PFSK-1 (cell line): ENCODE measurements around the gene NRXN3.

Experiments used
- POLR2AphosphoS5 ChIP-seq: IDR thresholded peaks from 2 replicates; pipeline ENCODE4 v1.6.1; 2012; ENCODE audit warnings: low read depth, mild to moderate bottlenecking, control low read depth, low read length, moderate library complexity
- SIN3A ChIP-seq: IDR thresholded peaks from 2 replicates; pipeline ENCODE4 v1.6.1; 2012; ENCODE audit warnings: mild to moderate bottlenecking, low read length, moderate library complexity, borderline replicate concordance; ENCODE audit not compliant: insufficient read depth
- TAF1 ChIP-seq: IDR thresholded peaks from 2 replicates; pipeline ENCODE4 v1.6.1; 2012; ENCODE audit warnings: low read length, control low read depth, borderline replicate concordance; ENCODE audit not compliant: insufficient read depth
- TF ChIP-seq, protein P1 (sequence below), 2 experiments: IDR thresholded peaks; 2 replicates each; pipeline versions ENCODE4 v1.6.1 to v1.8.0; 2011 to 2012; ENCODE audit warnings: low read depth in 2 of 2, low read length in 2 of 2, control low read depth in 1 of 2, inconsistent platforms in 1 of 2, mild to moderate bottlenecking in 1 of 2, moderate library complexity in 1 of 2; ENCODE audit not compliant: insufficient read depth in 1 of 2

DNA sequence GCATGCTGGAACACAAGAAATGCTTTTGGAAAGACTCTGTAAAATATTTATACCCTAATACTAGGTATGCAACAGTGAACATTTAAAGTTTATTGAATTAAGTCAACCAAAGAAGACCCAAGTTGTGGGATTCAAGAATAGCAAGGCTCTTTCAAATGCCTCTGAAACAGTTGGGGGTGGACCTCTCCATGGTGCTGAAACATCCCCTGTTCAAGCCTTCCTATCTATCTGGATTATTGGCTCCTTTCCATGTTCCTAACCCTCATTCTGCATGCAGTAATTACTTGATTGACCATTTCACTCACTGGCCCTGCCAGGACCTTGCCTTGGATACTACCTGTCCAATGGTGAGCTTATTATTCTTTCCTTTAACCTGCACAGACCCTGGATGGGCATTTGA, 349.7 kb downstream of the NRXN3 start:
- no peak for TF ChIP-seq SIN3A
- TF ChIP-seq, protein P1, sequence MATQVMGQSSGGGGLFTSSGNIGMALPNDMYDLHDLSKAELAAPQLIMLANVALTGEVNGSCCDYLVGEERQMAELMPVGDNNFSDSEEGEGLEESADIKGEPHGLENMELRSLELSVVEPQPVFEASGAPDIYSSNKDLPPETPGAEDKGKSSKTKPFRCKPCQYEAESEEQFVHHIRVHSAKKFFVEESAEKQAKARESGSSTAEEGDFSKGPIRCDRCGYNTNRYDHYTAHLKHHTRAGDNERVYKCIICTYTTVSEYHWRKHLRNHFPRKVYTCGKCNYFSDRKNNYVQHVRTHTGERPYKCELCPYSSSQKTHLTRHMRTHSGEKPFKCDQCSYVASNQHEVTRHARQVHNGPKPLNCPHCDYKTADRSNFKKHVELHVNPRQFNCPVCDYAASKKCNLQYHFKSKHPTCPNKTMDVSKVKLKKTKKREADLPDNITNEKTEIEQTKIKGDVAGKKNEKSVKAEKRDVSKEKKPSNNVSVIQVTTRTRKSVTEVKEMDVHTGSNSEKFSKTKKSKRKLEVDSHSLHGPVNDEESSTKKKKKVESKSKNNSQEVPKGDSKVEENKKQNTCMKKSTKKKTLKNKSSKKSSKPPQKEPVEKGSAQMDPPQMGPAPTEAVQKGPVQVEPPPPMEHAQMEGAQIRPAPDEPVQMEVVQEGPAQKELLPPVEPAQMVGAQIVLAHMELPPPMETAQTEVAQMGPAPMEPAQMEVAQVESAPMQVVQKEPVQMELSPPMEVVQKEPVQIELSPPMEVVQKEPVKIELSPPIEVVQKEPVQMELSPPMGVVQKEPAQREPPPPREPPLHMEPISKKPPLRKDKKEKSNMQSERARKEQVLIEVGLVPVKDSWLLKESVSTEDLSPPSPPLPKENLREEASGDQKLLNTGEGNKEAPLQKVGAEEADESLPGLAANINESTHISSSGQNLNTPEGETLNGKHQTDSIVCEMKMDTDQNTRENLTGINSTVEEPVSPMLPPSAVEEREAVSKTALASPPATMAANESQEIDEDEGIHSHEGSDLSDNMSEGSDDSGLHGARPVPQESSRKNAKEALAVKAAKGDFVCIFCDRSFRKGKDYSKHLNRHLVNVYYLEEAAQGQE (IDR thresholded peaks at IDR 0.05; ENCODE audit: insufficient read depth in 1 of 2, low read depth in 2 of 2, low read length in 2 of 2), result peak; percentile 81 to 94
- TF ChIP-seq TAF1, result no peak
- TF ChIP-seq POLR2AphosphoS5, result no peak
